HG02981 (cell line): ENCODE results near the gene LZTS3.
"Not testable (repeated sequence)": the region's sequence is repeated elsewhere in the genome, so short reads cannot be mapped to it uniquely, and the experiment has no call there.

ENCODE experiments used
- ATAC-seq: cut with Tn5 transposase; IDR thresholded peaks from one replicate; pipeline ENCODE4 v1.9.1; 2021; ENCODE audit warnings: mild to moderate bottlenecking, moderate library complexity; ENCODE audit not compliant: unreplicated experiment

LZTS3 gene

DNA sequence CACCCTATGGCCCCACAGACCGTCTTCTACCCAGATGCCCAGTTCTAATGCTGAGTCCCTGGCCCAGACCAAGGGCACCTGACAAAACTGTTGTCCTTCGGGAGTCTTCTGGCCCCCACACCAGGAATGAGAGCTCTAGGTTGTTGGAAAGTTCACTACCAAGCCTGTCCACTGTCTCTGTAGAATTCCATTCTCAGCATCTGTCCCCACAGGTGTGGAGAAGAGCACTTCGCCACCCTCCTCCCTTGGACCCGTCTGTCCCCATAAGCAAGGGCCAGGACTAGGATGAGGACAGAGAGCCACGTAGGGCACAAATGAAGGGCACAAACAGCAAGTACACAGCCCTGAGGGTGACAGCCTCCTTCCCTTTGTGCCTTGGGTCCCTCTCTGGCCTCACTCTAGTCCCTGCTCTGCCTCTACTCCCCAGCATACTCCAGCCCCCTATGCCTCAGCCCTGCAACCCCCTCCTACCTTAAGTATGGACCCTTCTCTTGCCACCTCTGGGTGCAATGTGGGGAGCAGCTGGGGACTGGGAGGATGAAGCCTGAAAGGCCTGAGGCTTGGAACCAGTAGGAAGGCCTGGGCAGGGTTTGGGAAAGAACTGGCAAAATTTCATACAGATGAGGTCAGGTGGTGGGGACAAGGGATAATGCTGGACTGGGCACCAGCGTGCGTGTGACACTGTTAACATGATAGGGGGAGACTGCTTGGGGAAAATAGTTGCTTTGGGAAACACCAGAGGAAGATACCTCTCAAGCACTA lies 4.3 kb downstream of the LZTS3 start:
- ATAC-seq = no peak

GRCh38 chr20:3168079-3168828 lies 5.1 kb downstream of the LZTS3 start:
- ATAC-seq = no peak

GRCh38 chr20:3167738-3168078 lies 5.6 kb downstream of the LZTS3 start:
- no peak for ATAC-seq

- no peak for ATAC-seq
These were observed 6.4 kb downstream of the LZTS3 start for GRCh38 chr20:3166913-3167342.

- ATAC-seq = no peak
These were observed 6.9 kb downstream of the LZTS3 start for GRCh38 chr20:3166338-3166912.

DNA sequence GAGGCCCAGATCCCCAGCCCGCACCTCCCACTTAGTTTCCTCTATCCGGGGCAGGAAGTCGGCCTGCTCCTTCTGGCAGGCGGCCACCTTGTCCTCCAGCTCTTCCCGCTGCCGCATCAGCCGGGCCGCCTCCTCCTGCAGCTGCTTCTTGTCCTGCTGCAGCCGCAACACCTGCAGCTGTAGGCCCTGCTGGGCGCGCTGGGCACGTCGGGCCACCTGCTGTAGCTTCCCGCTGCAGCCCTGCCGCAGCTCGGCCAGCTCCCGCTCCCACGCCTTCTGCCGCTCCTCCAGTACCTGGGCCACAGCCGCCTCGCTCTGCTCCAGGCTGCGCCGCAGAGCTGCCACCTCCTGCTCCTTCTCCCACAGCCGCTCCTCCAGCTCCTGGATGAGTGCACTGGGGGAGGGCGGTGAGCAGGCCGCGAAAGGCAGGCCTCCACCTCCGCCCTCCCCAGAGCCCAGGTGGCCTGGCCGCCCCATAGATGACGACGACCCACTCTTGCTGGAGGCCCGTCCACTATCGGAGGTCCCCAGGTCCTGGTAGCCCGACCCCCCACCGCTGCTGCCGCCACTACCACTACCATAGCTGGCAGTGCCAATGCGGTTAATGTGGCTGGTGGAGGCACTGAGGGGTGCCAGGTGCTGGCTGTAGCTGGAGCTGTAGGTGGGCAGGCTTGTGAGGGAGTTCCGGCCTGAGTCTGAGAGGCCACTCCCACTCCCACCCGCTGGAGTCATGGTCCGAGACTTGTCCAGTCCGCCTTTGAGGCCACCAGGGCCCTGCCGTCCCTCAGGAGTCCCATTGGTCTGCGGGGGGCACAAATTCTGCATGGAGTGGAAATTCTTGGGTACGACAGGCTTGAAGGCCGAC lies 7.6 kb downstream of the LZTS3 start:
- ATAC-seq = no peak

GRCh38 chr20:3164763-3165410 lies 8.5 kb downstream of the LZTS3 start:
- ATAC-seq = no peak

DNA sequence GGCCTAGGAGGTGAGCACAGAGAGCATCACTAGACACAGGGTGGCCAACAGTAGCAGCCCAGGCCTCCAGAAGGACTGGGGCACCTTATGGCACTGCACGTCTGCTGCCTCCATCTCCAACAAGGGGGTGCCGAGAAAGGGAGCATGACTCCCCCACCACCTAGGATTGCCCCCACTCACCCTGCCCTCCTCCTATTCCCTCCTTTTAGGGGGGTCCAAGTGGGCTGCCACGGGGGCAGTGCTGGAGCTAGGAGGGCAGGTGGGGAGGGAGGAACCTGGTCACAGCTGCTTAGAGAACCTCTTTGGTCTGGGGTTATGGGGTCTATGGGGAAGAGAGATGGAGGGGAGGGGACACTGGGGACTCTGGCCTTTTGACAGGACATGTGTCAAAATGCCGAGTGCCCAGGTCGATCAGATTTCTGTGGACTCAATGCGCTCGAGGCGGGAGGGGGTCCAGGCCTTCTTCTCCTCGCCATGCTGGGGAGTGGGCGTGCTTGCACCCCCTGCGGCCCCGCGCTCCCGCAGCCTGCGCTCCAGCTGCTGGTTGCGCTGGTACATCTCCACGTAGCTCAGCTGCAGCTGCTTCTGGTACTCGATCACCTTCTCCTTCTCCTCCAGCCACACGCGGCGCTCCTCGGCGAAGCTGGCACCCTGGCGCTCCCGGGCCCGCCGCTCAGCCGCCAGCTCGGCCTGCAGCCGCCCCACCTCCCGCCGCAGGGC lies 9.1 kb downstream of the LZTS3 start:
- ATAC-seq = no peak

DNA sequence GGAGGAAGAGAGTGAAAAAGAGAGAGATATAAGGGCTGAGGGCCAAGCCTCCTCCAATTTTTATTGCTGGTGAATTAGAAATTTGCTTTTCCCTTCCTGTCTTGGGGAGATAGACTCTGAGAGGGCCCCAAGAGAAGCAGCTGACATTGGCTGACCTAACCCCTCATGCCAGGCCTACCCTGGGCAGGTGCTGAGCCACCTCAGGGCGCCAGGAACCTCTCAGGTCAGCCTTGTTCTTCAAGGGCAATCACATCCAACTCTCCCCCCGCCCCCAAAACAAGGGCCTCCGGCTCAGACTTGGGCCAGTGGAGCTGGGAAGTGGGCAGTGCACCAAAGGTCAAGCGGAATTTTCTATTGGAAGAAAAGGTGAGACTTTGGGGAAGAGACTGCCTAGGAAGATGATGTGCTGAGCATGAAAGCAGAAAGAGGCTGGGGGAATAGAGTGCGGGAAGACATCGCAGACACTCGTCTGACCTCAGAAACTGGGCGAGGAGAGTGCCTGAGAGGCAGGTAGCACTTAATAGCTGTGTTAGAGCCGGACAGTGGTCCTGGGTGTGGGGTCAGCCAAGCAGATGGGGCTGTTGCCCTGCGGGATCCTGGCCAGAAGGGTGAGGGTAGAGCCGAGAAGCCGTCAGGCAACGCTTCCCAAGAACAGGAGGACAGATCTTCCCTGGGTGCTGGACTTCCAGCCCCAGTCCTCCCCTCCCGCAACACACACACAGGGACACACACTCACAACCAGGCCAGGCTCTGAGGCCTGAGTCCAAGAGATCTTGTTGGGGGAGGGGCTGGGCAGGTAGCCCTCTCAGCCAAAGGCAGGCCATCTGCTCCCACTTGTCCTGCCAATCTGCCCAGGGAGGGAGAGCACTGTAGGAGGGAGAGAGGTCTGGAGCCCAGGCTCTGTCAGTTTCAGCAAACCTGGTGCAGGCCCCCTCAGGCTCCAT lies 10.0 kb downstream of the LZTS3 start:
- no peak for ATAC-seq

DNA sequence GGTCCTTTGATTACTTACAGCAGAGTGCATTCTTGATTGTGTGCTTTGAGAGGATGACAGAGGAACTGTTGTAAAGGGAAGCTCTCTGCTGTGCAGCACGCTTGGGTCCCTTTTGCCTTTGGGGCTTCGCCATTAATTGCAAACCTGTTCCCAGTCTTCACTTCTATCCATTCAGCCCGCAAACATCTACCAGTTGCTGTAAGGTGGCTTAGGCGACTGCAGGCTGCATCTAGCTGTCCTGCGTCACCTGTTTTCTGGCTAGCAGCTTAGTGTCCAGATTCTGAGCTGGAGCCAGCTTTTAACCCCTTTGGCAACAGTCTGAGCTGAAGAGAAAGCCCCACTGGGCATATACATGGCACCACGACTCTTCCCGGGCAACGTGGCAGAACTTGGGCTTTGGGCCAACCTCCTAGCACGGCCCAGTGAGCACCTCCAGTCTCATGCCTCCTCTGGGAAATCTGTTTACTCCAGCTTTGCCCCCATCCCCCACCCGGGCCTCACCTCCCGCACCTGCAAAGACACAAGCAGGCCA lies 11.2 kb downstream of the LZTS3 start:
- no peak for ATAC-seq

GRCh38 chr20:3161316-3162079 lies 11.9 kb downstream of the LZTS3 start:
- ATAC-seq = no peak

DNA sequence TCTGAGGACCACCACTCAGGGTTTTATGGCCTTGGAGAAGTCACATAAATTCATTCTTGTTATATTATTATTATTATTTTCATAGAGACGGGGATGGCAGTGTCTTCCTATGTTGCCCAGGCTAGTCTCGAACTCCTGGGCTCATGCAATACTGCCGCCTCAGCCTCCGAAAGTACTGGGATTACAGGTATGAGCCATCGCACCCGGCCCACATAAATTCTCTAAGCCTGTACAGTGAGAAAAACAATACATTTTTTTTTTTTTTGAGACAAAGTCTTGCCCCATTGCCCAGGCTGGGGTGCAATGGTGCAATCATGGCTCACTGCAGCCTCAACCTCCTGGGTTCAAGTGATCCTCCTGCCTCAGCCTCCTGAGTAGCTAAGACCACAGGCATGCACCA lies 12.9 kb downstream of the LZTS3 start:
- no peak for ATAC-seq

DNA sequence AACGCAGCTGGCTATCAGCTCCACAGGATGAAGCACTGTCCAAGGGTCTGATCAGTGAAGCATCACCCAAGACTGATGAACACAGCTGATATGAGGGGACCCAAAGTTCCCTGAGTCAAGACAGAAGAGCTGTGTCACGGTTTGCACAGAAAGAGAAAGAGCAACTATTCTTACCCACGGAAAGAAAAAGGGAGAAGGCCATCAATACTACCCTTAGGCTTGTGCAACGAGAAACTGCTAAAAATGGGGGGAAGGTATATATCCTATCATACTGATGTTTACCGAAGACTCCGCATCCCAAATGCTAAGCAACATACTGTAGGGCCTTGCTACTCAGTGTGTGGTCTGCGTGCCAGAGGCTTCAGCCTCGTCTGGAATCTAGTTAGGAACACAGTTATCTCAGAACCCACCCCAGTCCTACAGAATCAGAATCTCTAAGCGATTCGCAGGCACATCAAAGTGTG lies 14.3 kb downstream of the LZTS3 start:
- no peak for ATAC-seq

DNA sequence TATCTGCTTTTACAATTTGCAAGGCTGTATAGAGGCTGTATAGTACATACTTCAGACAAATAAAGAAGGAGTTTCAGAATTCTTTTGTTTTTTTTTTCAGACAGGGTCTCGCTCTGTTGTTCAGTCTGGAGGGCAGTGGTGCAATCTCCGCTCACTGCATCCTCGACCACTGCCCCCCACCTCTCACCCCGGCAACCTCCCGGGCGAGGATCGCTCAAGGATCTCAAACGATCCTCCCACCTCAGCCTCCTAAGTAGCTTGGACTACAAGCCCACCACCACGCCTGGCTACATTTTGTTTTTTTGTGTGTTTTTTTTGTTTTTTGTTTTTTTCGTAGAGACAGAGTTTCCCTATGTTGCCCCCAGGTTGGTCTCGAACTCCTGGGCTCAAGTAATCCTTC lies 15.5 kb downstream of the LZTS3 start:
- no peak for ATAC-seq

DNA sequence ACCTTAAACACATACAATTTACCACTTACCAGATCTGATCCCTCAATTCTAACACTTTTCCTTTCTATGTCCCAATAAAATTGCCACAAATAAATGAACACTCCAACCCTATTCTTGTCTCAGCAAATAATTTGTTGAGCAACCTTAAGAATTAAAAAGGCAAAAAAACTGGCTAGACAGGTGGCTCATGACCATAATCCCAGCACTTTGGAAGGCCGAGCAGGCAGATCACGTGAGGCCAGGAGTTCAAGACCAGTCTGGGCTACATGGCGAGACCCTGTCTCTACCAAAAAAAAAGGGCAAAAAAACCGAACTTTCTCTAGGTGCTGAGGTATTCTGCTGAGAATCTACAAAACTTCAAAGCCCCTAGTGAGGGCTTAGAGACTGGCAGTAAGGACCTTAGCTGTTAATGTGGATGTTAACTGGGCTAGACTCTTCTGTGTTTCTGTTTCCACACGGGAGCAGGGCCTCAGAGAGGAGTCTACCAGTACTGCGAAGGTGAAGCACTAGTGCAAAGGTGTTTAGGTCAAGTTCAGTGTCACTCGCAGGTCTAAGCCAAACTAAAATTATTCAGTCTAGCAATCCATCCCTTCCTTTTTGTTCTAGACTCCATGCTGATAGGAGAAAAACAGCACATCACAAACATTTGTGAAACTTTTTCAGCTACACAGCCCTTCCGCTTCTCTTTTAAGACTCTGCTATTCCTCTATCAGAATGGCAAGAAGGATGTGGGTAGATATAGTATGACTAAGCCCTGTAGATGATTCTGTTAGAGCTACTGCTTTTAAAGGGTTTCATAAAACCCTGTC lies 16.3 kb downstream of the LZTS3 start:
- ATAC-seq = peak; percentile 71

DNA sequence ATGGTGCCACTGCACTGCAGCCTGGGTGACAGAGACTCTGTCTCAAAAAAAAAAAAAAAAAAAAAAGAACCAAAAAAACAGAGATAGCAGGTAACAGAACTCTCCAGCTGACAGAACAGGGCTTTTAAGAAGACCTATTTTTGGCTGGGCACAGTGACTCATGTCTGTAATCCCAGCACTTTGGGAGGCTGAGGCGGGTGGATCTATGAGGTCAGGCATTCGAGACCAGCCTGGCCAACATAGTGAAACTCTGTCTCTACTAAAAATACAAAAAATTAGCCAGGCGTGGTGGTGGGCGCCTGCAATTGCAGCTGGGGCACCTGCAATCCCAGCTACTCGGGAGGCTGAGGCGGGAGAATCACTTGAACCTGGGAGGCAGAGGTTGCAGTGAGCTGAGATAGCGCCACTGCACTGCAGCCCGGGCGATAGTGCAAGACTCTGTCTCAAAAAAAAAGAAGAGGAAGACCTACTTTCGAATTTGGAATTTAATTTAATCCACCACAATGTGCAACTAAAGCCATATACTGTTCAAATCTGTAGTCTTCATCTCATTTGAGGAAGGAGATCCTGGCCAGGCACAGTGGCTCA lies 21.2 kb downstream of the LZTS3 start:
- not testable (repeated sequence) for ATAC-seq

- ATAC-seq = no peak
These were observed 22.4 kb downstream of the LZTS3 start for GRCh38 chr20:3150908-3151307.
